ENCODE results near the gene POLR2B.

GRCh38 chr4:57075367-57075766 is 96.7 kb downstream of the POLR2B start:
- TF ChIP-seq, protein P1, sequence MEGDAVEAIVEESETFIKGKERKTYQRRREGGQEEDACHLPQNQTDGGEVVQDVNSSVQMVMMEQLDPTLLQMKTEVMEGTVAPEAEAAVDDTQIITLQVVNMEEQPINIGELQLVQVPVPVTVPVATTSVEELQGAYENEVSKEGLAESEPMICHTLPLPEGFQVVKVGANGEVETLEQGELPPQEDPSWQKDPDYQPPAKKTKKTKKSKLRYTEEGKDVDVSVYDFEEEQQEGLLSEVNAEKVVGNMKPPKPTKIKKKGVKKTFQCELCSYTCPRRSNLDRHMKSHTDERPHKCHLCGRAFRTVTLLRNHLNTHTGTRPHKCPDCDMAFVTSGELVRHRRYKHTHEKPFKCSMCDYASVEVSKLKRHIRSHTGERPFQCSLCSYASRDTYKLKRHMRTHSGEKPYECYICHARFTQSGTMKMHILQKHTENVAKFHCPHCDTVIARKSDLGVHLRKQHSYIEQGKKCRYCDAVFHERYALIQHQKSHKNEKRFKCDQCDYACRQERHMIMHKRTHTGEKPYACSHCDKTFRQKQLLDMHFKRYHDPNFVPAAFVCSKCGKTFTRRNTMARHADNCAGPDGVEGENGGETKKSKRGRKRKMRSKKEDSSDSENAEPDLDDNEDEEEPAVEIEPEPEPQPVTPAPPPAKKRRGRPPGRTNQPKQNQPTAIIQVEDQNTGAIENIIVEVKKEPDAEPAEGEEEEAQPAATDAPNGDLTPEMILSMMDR (IDR thresholded peaks at IDR 0.05) = no peak
- TF ChIP-seq EZH2 (IDR thresholded peaks at IDR 0.05) = no peak

Measured in neural progenitor cell (in vitro differentiated cells).